ENCODE results near the gene SLC27A3.

SLC27A3 gene

GRCh38 chr1:153774780-153775457, at the start of gene SLC27A3:
SLC27A3 (plus strand) TSS chr1:153775407; CDS start chr1:153775498, 91 bp downstream.
- no peak for DNase-seq

GRCh38 chr1:153727463-153728304, 47.5 kb upstream of the SLC27A3 start, which contains the start of gene INTS3:
INTS3 (plus strand) TSS chr1:153728050; CDS start chr1:153728635, 585 bp downstream.
- peak; percentile 95 for DNase-seq

- DNase-seq, result no peak
These were observed 46.7 kb upstream of the SLC27A3 start for GRCh38 chr1:153728305-153729066.

GRCh38 chr1:153730468-153730988, 44.7 kb upstream of the SLC27A3 start:
- DNase-seq, result no peak

GRCh38 chr1:153733970-153734369, 41.2 kb upstream of the SLC27A3 start:
- DNase-seq, result no peak

GRCh38 chr1:153734396-153735089, 40.7 kb upstream of the SLC27A3 start:
- DNase-seq, result no peak

GRCh38 chr1:153735090-153735420, 40.2 kb upstream of the SLC27A3 start:
- no peak for DNase-seq

GRCh38 chr1:153741986-153742385, 33.2 kb upstream of the SLC27A3 start:
- no peak for DNase-seq

- no peak for DNase-seq
These were observed 32.6 kb upstream of the SLC27A3 start for GRCh38 chr1:153742411-153743142.

- DNase-seq, result no peak
These were observed 29.8 kb upstream of the SLC27A3 start for GRCh38 chr1:153745417-153745816.

GRCh38 chr1:153746174-153746573, 29.0 kb upstream of the SLC27A3 start:
- no peak for DNase-seq

- no peak for DNase-seq
These were observed 26.3 kb upstream of the SLC27A3 start for GRCh38 chr1:153748903-153749302.

- DNase-seq, result no peak
These were observed 25.7 kb upstream of the SLC27A3 start for GRCh38 chr1:153749408-153750005.

- DNase-seq, result no peak
These were observed 24.9 kb upstream of the SLC27A3 start for GRCh38 chr1:153750026-153750995.

GRCh38 chr1:153752072-153752471, 23.1 kb upstream of the SLC27A3 start:
- DNase-seq, result no peak

- no peak for DNase-seq
These were observed 22.5 kb upstream of the SLC27A3 start for GRCh38 chr1:153752571-153753195.

GRCh38 chr1:153754266-153754665, 20.9 kb upstream of the SLC27A3 start:
- no peak for DNase-seq

- no peak for DNase-seq
These were observed 14.8 kb upstream of the SLC27A3 start for GRCh38 chr1:153760440-153760839.

GRCh38 chr1:153763365-153764225, 11.6 kb upstream of the SLC27A3 start:
- no peak for DNase-seq
